Cardiac muscle cell (in vitro differentiated cells and primary cell): ENCODE data around the gene TMEM88. TPM values are rescaled to one million over a fixed set of nuclear protein-coding genes. Genes with fewer than 3 reads are reported as not detected.

Experiments used
- DNase-seq, 2 donors: peaks; one replicate each; pipeline versions ENCODE4 v3.0.0 to v3.0.0-alpha.2; 2010 to 2017; ENCODE audit warnings: low read depth in 1 of 2, low spot score in 1 of 2
- H3K27ac ChIP-seq: fragments of 200-600 bp; sonication (generic); 2 replicates; pipeline ENCODE4 v1.5.1; 2016
- H3K27me3 ChIP-seq: fragments of 200-600 bp; sonication (generic); 2 replicates; pipeline ENCODE4 v1.6.0; 2016; ENCODE audit warnings: control low read depth
- H3K36me3 ChIP-seq: fragments of 200-600 bp; sonication (generic); 2 replicates; pipeline ENCODE4 v1.5.1; 2016; ENCODE audit warnings: control low read depth
- H3K4me1 ChIP-seq: fragments of 200-600 bp; sonication (generic); 2 replicates; pipeline ENCODE4 v1.8.1; 2017; ENCODE audit warnings: low read depth, mild to moderate bottlenecking, mixed run types
- H3K4me3 ChIP-seq: fragments of 200-600 bp; sonication (generic); 2 replicates; pipeline ENCODE4 v1.5.1; 2016; ENCODE audit warnings: mild to moderate bottlenecking
- H3K9me3 ChIP-seq: fragments of 200-600 bp; sonication (generic); 2 replicates; pipeline ENCODE4 v1.5.1; 2017; ENCODE audit warnings: low read depth, mild to moderate bottlenecking, control low read depth
- CTCF ChIP-seq: IDR thresholded peaks from 2 replicates; pipeline ENCODE4 v1.5.1; 2012; ENCODE audit warnings: low read depth, mild to moderate bottlenecking, low read length
- polyA plus RNA-seq: library from polyadenylated mRNA; unstranded; fragments of >200 nt; fragmentation: Nextera tagmentation; extraction: Ambion mirVana; gene quantifications from 2 replicates; pipeline ENCODE4 v1.2.1, GENCODE V29; 2016
- total RNA-seq: library from RNA; depleted of rRNA; stranded (reverse); fragments of >200 nt; gene quantifications from 2 replicates; pipeline ENCODE4 v1.2.3, GENCODE V29; 2016

TMEM88 gene
- total and polyA plus RNA-seq, 2 experiments from 2014 or later, result 27.4 to 66.1 TPM

DNA sequence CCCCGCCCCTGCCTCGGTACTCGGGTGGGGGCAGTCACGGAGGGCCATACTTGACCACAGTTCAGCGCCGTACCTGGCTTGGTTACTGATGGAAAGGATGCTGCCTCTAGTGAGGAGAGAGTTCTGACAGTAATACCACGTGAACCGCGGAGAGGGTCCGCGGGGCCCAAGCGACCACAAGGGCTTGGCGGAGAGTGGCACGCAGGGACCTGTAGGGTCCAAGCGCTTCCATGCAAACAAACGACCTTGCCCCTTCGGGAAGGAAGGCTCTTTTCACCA lies 11.7 kb upstream of the TMEM88 start:
- no peak for DNase-seq
- Histone ChIP-seq H3K36me3 (peaks cover 22% of the 10 kb centered on the region), H3K4me1 (peaks cover 26% of the 10 kb centered on the region), H3K9me3 (no peaks in the 10 kb centered on the region), H3K4me3 (peak overlapping the region; percentile 40), H3K27ac (peak overlapping the region; percentile 74), H3K27me3 (no peaks in the 10 kb centered on the region)
- no peak for TF ChIP-seq CTCF

- Histone ChIP-seq H3K36me3 (peaks cover 27% of the 10 kb centered on the region), H3K4me1 (peaks cover 25% of the 10 kb centered on the region), H3K4me3 (peak overlapping the region; percentile 40), H3K9me3 (no peaks in the 10 kb centered on the region), H3K27ac (peak overlapping the region; percentile 74), H3K27me3 (no peaks in the 10 kb centered on the region)
- TF ChIP-seq CTCF, result no peak
- DNase-seq, result peak; percentile 91 to 92
These were observed 11.2 kb upstream of the TMEM88 start for GRCh38 chr17:7843536-7844291.

DNA sequence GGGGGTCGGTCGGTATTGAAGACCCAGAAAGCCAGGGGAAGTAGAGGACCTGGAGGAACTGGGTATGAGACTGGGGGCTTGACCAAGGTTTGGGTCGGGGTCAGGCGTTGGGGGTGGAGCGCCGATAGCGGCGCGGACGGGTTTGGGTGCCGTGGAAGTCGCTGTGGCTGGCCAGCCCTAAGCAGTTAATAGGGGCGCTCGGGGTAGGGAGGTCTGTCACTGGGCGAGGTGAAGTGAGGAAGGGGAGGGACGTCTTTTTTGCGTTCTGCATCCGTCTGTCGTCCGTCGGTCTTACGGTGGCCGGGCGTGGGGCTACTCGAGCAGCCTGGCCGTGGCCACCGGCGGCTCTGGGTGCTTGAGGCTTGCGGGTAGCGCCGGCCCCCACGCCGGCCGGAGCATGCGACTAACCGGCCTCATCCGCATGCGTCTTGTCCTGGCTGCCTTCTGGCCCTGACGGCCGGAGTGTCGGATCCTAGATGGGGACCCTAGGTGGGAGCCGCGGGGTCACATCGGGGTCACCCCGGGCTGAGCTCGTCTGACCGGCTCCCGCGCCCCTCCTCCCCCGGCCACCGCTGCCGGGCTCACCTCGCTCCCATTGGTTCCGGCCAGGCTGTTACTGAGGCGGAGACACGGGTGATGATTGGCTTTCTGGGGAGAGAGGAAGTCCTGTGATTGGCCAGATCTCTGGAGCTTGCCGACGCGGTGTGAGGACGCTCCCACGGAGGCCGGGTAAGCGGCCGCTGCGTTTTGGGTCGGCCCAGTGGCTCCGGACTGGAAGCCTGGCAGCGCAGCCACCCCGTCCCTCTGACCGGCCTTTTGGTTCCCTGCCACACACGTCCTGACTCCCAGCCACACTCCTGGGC lies 10.3 kb upstream of the TMEM88 start:
- Histone ChIP-seq H3K27me3 (no peaks in the 10 kb centered on the region), H3K9me3 (no peaks in the 10 kb centered on the region), H3K36me3 (peaks cover 35% of the 10 kb centered on the region), H3K27ac (peak overlapping the region; percentile 74), H3K4me3 (peak overlapping the region; percentile 40), H3K4me1 (peaks cover 19% of the 10 kb centered on the region)
- TF ChIP-seq CTCF, result no peak
- peak; percentile 95 to 97 for DNase-seq

GRCh38 chr17:7845359-7846062 lies 9.4 kb upstream of the TMEM88 start:
- no peak for TF ChIP-seq CTCF
- Histone ChIP-seq H3K4me1 (peaks cover 14% of the 10 kb centered on the region), H3K9me3 (no peaks in the 10 kb centered on the region), H3K36me3 (peaks cover 45% of the 10 kb centered on the region), H3K27ac (peak overlapping the region; percentile 74), H3K4me3 (no peak overlapping the region), H3K27me3 (no peaks in the 10 kb centered on the region)
- no peak for DNase-seq

- no peak for TF ChIP-seq CTCF
- H3K9me3 ChIP-seq, result no peaks in the 10 kb centered on the region
- H3K36me3 ChIP-seq, result peaks cover 50% of the 10 kb centered on the region
- no peak for DNase-seq
- no peak overlapping the region for H3K27ac ChIP-seq
- no peaks in the 10 kb centered on the region for H3K27me3 ChIP-seq
- no peak overlapping the region for H3K4me3 ChIP-seq
- H3K4me1 ChIP-seq, result peaks cover 8% of the 10 kb centered on the region
These were observed 8.7 kb upstream of the TMEM88 start for GRCh38 chr17:7846063-7846735.
